CD4-positive, alpha-beta T cell treated with Interleukin-12 subunit alpha and Interleukin-12 subunit beta, for 1 hour (primary cell): ENCODE measurements around the gene LEKR1.
"Not testable (repeated sequence)": the region's sequence is repeated elsewhere in the genome, so short reads cannot be mapped to it uniquely, and the experiment has no call there.

Experiments used
- DNase-seq: peaks from one replicate; pipeline ENCODE4 v3.0.0-alpha.2; 2020

The LEKR1 gene

DNA sequence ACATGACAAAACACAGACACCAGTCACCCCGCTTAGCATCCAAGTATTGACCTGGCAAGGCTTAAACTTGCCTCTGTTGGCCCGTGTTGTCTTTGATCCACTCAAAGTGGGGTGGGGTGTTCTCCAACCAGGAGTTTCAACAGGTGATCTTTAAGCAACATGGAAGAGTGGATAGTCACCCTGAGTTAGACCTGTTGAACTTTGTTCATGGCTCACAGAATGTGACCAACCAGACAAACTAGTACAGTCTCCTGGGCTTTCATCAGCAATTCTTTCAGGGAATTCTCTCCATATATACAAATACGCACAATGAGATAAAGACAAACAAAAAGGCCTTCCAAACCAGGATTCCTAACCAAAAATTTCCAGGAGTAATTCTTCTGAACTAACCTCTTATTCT is 11.9 kb downstream of the LEKR1 start:
- DNase-seq, result no peak

DNA sequence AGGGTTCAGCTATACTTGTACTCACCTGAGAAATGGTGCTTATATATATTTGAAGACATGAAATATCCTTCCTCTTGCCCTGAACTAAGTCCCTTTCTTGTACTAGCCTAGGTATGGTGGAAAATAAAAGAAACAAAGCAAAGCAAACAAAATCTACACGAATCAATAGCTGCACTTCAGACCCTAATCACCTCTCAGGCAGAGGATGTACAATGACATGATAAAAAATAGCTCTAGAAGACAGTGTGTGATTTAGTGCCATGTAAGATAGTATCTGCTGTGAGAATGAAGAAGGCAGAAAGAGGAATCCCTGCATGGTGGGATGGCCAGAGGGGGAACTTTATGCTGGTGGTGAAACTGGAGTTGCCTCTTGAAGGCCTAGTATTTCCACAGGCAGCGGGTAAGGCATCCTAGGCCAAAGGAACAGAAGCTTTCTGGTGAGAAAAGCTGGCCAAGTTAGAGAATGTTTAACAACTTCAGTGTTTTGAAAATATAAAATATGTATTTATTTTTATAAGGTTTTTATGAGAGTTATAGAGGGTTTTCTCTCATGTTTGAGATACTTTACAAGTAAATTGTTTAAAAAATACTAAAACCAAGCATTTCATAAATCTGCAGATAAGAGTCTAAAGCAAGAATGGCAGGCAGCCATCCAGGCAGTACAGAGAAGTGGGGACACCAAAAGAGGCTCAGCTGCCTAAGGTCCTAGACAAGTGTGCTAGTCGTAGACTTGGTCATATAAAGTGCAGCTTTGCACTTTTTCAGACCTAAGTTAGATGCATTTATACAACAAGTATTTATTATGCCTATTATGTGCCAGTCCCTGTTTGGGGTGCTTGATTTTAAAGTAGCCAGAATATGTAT is 14.9 kb downstream of the LEKR1 start:
- no peak for DNase-seq

DNA sequence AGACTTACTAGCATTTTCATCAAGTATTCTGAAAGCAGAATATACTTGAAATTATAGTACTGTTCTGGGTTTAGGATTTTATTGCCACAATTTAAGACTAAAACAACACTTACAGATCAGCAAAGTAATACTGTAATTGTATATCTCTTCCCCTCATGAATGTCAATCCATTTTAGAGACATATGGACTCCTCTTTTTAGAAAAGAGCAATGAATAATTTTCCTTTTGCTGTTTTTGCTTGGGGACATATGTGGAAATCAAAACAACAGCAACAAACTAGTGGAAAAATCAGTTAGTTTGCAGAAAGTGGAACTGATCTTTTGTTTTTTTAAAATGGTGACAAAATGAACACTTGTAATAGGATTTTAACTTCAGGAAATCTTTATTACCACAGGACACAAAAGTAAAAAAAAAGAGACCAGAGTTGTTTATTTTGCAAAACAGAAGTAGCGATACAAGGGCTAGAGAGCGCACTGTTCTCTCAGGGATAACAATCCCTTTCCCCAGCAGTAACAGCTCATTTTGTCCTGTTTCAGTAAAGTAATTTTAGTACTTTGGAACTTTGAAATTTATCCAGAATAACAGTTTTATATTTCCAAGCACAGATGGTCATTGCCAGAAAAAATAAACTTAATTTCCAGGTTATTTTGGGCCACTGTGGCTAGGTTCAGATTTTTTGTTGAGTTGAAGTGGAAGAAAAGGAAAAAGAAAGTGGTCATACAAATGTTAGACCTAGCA is 17.1 kb downstream of the LEKR1 start:
- no peak for DNase-seq

DNA sequence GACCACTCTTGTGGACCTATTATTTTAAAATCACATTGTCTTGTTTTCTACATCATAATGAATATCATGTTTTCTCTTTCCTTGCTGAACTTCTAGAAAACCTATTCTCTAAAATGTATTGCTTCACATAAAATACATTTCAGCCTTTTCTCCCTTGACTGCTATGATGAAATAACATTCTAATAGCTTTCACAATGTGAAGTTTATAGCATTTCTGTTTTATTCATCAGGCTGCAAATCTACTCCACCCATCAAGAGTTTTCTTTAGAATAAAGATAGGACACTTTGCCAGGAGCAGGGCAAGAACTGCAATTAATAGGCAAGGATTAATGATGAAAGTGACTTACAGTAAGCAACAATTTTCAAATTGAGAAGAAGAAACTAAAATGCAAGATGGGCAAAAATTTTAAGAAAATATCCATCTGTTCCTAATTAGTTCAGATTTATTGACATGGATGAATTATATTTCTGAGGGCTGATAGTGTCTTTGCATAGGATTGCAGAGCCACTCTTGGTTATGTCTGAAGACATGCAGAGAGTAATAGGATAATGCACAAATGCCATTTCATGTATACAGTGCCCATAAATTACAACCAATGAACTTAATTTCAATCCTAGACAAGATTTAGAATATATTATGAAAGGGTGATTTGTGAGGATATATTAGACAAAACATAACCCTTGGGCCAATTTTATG is 21.7 kb downstream of the LEKR1 start:
- DNase-seq, result no peak

DNA sequence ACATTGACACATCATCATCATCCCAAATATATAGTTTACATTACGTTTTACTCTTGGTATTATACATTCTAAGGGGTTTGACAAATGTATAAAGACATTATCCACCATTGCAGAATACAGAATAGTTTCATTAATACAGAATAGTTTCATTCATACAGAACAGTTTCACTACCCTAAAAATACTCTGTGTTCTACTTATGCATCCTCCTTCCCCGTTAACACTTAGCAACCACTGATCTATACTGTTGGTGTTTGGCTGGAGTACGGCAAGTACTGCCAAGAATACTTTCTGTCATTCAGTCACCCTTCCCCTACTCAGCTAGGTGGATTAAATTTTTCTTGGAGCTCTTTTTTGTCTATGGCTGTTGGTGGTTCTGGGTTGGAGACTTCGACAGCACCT is 33.4 kb downstream of the LEKR1 start:
- DNase-seq, result no peak

DNA sequence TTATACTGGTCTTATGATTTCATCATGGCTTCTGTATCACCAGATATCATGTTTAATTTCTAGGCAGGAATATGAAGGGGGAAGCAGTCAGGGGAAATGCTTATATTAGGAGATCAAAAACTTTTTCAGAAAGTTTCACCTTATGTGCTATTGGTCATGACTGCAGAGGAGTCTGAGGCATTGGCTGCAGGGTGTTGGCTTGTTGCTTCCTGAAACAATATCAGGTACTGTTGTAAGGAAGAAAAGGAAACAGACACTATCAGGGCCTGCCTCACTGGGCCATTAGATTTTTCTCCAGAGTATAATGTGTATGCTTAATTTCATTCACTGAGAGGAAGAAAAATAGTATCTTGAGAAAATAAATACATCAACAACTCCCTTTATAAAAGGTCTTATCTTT is 34.7 kb downstream of the LEKR1 start:
- DNase-seq, result no peak

DNA sequence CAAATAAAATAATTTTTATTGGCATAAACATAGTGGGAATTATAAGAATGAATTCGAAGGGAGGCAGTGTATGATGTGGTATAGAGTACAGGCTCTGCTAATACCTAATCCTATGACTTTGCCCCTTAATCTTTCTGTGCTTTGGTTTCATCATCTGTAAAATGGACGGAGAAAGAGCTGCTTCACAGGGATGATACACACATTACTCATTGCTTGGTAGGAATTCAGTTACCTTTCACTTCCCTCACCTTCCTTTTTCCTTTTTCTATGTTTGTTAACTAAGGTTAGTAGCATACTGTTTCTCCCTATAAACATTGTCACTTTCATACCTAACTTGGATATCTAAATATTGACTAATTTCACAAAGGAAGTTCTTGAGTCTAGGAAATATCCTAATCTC is 36.2 kb downstream of the LEKR1 start:
- DNase-seq, result no peak

DNA sequence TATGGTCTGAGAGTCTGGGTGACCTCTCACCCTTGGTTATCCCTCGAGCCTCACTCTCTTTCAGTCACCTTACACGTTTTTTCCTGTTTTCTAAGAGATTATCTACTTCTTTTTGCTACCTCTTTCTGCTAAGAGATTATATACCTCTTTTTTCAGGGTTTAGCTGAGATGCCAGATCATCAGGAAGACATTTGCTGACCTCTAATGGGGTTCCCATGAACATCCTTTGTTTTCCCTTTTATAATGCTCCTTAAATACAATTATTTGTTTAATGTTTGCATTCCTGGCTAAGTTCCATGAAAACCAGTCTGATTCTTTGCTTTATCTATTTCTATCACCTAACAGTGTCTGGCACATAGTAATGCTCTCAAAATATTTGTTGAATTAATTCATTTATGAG is 39.6 kb downstream of the LEKR1 start:
- DNase-seq, result no peak

DNA sequence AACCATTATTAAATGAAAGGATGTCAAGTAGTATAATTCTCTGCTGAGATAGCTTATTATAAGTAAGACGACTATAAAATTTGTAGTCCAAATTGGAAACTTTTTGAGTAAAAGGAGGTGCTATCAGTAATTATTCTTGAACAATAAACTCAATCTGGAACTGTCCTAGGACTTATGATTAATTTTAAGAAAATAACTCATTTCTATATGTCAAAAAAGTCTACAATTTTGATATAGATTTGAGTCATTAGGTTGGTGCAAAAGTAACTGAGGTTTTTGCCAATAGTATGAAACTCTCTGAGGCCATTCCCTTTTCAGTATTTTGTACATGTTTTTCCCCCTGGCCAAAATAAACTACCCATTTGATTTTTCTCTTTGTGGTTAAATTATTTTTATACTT is 41.0 kb downstream of the LEKR1 start:
- no peak for DNase-seq

DNA sequence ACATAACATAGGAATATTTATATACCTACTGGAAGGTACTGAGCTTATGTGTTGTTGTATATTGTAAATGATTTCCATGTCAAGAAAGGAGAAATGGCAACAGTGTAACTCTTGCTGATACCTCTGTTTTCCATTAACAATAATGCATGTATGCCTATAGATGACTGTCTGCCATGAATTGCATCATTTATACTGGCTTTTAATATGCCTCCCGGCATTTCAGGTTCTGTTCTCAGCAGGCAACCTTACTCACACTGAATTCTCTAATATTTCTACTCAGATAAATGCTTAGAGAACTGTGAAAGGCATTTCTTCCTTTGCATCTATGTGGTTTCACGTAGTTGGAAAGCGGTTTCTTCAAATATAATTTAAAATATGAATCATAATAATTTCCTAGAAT is 41.8 kb downstream of the LEKR1 start:
- DNase-seq, result no peak

DNA sequence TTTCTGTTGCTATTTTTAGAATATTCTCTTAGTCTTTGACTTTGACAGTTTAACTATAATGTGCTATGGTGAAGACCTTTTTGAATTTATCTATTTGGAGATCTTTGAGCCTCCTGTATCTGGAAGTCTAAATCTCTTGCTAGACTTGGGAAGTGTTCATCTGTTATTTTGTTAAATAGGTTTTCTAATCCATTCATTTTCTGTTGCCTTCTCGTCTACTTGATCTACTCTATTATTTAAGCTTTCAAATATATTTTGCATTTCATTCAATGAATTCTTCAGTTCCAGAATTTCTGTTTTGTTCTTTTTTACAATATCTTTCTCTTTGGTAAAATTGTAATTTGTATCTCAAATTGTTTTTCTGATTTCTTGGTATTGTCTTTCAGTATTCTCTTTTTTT is 47.8 kb downstream of the LEKR1 start:
- no peak for DNase-seq

DNA sequence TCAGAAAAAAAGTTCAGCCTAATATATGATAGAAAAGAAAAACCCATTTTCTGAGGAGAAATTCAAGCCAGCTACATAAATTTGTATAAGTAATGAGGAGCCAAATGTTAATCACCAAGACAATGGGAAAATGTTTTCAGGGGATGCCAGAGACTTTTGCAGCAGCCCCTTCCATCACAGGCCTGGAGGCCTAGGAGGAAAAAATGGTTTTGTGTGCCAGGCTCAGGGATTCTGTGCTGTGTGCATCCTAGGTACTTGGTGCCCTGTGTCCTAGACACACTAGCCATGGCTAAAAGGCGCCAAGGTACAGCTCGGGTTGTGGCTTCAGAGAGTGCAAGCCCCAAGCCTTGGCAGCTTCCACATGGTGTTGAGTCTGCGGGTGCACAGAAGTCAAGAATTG is 53.3 kb downstream of the LEKR1 start:
- not testable (repeated sequence) for DNase-seq

DNA sequence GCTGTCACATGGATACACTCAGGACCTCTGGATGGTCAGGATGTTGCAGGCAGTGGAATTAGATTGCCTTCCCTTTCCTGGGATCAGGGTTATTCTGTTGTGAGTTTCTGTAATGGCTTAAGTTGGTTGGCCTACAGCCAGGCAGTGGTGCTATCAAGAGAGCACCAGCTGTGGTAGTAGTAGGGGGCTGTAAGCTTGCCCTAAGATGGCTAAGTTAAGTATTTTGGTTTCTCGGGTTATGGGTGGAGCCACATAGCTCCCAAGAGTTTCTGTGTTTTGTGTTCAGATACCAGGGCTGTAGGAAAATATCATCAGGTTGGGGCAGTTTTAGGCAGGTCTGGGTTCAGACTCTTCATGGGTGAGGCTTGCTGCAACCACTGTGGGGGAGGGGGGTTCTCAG is 59.6 kb downstream of the LEKR1 start:
- DNase-seq, result no peak

DNA sequence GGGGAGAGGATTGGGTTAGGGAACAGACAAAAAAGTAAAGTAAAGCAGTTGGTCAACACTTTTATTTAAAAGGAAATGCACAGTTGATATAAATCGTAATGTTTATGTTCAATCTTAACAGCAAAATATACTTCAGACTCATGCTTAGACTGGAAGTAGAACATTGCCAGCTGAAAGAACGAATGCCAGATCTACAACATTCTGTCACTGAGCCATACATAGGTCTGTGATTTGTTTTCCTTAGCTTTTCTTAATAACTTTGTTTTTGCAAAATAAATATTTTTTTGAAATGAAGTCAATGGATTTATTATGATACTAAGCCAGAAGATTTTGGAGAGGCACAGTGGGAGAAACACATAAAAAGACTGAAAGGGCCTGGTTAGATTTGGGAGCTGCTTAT is 62.0 kb downstream of the LEKR1 start:
- no peak for DNase-seq

DNA sequence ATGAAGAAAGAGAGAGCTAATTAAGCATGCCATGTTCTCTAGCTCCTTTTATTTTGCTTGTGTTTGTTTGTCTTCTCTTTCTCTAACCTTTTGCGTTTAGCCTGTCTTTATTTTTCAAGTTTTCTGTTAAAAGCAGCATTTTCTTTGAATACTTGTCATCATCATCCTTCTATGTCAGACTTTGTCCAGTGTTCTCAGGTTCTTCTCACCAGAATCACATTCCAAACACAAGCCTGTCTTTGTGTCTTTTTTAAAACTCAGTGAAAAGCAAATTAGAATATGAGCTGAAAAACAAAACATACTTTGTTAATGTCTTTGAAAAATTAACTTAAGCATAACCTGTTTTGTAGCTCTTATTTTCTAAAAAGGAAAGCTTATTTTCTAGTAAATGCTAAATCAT is 62.4 kb downstream of the LEKR1 start:
- no peak for DNase-seq

DNA sequence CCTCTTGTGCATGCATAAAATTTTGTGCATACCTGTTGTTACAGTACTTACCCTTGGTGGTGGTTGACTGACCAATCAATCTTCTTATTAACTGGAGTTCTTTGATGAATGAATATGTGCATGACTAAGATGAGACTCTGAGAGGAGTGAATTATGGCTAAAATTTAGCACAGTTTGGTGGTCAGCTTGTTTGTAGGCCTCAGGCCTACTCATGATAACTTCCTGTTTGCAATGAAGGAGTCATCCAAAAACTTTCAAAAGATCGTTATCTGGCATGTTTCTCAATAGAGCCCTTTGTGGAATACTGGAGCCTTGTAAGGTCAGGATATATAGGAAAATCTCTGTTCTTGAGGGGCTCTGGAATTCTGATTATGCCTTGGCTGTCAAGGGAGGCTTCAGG is 66.5 kb downstream of the LEKR1 start:
- no peak for DNase-seq

DNA sequence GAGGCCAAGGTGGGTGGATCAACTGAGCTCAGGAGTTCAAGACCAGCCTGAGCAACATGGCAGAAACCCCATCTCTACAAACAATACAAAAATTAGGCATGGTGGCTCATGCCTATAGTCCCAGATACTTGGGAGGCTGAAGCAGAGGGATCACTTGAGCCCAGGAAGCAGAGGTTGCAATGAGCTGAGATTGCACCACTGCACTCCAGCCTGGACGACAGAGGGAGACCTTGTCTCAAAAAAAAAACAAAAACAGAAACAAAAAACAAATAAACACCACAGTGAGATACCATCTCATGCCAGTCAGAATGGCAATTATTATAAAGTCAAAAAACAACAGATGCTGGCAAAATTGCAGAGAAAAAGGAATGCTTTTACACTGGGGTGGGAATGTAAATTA is 69.2 kb downstream of the LEKR1 start:
- DNase-seq, result not testable (repeated sequence)

DNA sequence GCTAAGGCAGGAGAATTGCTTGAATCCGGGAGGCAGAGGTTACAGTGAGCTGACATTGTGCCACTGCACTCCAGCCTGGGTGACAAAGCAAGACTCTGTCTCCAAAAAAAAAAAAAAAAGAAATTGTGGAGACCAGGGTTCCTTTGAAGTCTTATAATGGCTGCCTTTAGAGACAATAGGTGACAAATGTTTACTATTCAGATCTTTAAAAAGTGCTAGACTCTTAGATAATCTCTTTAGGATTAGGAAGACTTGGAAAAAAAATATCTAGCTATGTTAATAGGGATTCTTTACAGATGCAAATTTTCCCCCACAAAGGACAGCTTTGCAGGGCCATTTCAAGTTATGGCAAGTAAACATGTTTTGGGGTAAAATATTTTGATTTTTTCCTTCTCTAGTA is 71.7 kb downstream of the LEKR1 start:
- not testable (repeated sequence) for DNase-seq

DNA sequence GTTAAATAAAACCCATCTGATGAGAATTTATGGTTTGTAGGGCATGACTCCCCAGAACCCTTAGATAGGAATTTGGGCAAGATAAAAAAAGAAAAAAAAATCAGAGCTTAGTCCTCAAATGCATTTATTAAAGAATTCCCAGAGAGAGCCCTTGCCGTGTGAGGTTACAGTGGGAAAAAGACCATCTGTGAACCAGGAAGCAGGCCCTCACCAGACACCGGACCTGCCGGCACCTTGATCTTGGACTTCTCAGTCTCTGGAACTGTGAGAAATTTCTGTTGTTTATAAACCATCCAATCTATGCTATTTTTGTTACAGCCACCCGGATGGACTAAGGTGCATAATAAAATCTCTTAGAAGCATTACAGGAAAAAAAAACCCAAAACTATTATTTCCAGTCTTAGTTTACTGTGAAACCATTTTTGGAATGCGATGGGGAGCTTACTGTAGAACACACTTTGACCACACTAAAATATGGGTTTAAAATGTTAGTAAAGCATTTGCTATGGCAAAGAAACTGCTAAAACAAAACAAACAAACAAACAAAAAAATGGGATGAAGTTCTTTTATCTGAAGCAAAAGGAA is 72.2 kb downstream of the LEKR1 start:
- no peak for DNase-seq

DNA sequence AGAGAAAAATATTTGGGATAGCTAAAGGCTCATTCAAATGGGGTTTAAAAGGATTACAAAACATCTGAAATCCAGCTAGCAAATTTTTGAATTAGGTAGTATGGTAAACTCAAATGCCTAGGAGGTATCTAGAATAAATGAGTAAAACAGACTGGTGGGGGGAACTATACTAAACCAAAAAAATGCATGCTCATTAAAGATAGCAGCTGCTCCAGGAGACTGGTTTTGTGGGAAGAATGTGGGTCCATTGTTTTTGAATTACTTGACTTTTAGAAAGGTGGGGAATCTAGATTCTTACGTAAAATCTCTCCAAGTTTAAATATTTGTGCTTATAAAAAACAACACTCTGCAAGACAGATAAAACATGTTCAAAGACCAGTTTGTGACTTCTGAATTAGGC is 73.8 kb downstream of the LEKR1 start:
- no peak for DNase-seq

DNA sequence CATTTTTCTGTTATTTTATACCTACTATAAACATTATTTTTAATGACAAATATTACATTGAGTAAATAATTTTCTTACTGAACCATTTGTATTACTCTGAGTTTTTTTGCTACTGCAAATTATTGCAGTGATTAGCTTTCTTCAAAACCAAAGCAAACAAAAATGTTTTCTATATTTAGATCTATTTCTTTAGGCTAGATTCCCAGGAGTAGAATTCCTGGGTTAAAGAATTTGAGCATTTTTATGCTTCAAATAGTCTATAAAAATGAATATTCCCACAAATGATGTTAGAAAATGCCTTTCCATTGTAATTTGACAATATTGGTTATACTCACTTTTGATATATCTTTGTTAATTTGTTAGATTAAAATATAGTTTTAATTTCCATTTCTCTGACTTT is 76.8 kb downstream of the LEKR1 start:
- no peak for DNase-seq

DNA sequence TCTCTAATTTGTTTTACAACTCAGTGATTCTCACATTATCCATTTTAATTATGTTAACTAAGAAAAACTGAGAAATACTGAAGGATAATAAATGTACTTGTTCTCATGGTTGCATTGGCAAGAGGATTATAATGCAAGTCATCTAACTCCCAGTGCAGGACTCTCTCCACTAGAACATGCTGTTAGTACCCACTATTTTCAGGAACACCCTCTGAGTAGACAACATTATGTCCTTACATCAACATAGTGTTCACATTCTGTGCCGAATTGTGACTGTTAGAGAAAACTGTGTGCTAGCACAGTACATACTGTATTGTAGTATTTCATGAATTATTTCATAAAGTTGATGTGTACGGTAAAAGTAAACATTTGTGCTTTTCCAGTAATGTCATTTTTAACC is 80.1 kb downstream of the LEKR1 start:
- no peak for DNase-seq

DNA sequence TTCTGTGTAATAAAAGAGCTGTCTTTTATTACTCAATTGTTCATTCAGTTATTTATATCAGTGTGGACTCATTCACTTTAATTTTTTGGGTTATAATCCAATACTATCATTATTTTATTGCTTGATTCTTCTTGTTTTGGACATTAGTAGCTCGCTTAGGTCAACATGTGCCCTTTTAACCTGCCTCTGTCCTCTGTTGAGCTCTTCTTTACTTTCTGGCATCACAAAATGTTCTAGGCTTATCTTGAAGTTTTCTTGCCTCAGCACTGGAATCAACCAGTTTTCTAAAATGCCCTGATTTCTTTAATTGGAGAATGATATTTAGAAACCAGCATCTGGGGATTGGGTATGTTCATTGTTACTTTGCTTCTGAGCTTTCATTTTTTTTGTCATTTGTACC is 82.2 kb downstream of the LEKR1 start:
- DNase-seq, result no peak

DNA sequence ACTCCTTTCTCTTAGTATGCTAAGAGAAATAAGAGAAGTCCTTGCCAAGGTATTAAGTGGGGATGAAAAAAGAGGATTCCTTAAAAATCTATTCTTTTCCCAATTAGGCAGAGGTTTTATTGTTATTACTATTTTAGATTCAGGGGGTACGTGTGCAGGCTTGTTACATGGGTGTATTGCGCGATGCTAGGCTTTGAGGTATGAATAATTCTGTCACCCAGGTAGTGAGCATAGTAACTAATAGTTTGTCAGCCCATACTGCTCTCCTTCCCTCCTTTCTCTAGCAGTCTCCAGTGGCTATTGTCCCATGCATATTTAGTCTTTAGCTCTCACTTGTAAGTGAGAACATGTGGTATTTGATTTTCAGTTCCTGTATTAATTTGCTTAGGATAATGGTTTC is 83.9 kb downstream of the LEKR1 start:
- no peak for DNase-seq
